ENCODE measurements around the gene ALDH3A2.

DNA sequence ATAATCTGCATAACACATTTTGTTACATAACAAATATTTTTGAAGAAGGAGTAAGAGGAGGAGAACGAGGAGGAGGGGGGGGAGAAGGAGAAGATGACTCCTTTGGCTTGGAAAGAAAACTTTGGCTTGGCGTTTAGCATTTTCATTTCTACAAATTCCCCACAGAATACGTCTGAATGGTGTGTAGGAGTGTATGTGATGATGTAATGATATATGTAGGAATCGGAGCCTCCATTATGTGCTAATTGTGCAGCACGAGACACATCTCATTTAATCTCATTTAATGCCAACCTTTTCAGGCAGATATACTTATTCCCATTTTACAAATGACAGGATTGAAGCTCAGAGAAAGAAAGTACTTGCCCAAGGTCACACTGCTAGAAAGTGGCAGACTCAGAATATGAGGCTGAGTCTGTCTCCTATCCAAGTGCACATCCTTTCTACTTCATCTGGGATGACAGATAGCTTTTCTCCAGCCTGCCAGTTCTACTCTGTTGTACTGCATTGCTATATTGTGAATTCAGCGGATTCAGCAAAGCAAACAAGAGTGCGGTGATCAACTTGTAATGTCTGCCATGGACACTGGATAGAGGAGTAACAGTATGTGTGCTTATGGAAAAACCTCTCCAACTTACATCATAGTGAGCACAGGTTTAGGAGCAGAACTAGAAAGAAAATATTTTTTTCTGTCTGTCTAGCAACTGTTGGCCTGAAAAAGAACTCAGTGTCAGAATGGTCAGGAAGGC, 78.3 kb downstream of the ALDH3A2 start:
- no peak for TF ChIP-seq SP1 (IDR thresholded peaks at IDR 0.05)
- TF ChIP-seq, protein P1, sequence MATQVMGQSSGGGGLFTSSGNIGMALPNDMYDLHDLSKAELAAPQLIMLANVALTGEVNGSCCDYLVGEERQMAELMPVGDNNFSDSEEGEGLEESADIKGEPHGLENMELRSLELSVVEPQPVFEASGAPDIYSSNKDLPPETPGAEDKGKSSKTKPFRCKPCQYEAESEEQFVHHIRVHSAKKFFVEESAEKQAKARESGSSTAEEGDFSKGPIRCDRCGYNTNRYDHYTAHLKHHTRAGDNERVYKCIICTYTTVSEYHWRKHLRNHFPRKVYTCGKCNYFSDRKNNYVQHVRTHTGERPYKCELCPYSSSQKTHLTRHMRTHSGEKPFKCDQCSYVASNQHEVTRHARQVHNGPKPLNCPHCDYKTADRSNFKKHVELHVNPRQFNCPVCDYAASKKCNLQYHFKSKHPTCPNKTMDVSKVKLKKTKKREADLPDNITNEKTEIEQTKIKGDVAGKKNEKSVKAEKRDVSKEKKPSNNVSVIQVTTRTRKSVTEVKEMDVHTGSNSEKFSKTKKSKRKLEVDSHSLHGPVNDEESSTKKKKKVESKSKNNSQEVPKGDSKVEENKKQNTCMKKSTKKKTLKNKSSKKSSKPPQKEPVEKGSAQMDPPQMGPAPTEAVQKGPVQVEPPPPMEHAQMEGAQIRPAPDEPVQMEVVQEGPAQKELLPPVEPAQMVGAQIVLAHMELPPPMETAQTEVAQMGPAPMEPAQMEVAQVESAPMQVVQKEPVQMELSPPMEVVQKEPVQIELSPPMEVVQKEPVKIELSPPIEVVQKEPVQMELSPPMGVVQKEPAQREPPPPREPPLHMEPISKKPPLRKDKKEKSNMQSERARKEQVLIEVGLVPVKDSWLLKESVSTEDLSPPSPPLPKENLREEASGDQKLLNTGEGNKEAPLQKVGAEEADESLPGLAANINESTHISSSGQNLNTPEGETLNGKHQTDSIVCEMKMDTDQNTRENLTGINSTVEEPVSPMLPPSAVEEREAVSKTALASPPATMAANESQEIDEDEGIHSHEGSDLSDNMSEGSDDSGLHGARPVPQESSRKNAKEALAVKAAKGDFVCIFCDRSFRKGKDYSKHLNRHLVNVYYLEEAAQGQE (IDR thresholded peaks at IDR 0.05) = no peak
- TF ChIP-seq, protein P2, sequence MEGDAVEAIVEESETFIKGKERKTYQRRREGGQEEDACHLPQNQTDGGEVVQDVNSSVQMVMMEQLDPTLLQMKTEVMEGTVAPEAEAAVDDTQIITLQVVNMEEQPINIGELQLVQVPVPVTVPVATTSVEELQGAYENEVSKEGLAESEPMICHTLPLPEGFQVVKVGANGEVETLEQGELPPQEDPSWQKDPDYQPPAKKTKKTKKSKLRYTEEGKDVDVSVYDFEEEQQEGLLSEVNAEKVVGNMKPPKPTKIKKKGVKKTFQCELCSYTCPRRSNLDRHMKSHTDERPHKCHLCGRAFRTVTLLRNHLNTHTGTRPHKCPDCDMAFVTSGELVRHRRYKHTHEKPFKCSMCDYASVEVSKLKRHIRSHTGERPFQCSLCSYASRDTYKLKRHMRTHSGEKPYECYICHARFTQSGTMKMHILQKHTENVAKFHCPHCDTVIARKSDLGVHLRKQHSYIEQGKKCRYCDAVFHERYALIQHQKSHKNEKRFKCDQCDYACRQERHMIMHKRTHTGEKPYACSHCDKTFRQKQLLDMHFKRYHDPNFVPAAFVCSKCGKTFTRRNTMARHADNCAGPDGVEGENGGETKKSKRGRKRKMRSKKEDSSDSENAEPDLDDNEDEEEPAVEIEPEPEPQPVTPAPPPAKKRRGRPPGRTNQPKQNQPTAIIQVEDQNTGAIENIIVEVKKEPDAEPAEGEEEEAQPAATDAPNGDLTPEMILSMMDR (IDR thresholded peaks at IDR 0.05; ENCODE audit: low read depth, low read length, missing input control) = no peak
- TF ChIP-seq, protein P3, sequence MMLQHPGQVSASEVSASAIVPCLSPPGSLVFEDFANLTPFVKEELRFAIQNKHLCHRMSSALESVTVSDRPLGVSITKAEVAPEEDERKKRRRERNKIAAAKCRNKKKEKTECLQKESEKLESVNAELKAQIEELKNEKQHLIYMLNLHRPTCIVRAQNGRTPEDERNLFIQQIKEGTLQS (IDR thresholded peaks at IDR 0.05) = no peak
- no peak for TF ChIP-seq YY1 (IDR thresholded peaks at IDR 0.05)
- TF ChIP-seq JUND (IDR thresholded peaks at IDR 0.05) = no peak
- no peak for TF ChIP-seq HNF4G (IDR thresholded peaks at IDR 0.05)
- TF ChIP-seq, protein P4, sequence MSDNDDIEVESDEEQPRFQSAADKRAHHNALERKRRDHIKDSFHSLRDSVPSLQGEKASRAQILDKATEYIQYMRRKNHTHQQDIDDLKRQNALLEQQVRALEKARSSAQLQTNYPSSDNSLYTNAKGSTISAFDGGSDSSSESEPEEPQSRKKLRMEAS (IDR thresholded peaks at IDR 0.05) = no peak
- no peak for TF ChIP-seq TAF1 (conservative IDR thresholded peaks at IDR 0.05)
- TF ChIP-seq EGR1 (IDR thresholded peaks at IDR 0.05; ENCODE audit: low read depth in 2 of 2) = no peak
- TF ChIP-seq GABPA (IDR thresholded peaks at IDR 0.05 in 1 of 2, conservative IDR thresholded peaks at IDR 0.05 in 1 of 2) = no peak

Measured in liver (tissue), 3 donors.